HG02938 (cell line): ENCODE results near the gene UMODL1.
"Not testable (repeated sequence)": the region's sequence is repeated elsewhere in the genome, so short reads cannot be mapped to it uniquely, and the experiment has no call there.

Source experiments
- ATAC-seq: cut with Tn5 transposase; IDR thresholded peaks from one replicate; pipeline ENCODE4 v1.9.1; 2021; ENCODE audit warnings: mild to moderate bottlenecking, moderate library complexity; ENCODE audit not compliant: unreplicated experiment

Gene UMODL1

DNA sequence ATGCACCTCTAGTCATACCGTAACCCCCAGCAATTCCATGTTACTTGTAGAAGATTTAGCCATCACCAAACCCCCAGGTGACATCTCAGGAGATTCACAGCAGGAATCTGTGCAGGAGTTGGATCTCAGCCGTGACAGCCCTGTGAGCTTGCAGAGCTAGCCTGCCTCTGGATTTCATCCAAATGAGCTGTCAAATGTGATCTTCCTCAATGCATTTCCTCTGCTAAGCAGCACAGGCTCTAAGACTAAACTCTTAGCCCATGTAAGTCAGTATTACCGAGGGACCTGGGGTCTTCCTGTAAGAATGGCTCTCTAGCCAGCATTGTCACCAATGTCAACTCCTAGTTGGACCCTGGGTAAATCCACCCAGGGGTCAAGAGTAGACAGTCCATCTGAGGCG is 41.7 kb downstream of the UMODL1 start:
- ATAC-seq: no peak

DNA sequence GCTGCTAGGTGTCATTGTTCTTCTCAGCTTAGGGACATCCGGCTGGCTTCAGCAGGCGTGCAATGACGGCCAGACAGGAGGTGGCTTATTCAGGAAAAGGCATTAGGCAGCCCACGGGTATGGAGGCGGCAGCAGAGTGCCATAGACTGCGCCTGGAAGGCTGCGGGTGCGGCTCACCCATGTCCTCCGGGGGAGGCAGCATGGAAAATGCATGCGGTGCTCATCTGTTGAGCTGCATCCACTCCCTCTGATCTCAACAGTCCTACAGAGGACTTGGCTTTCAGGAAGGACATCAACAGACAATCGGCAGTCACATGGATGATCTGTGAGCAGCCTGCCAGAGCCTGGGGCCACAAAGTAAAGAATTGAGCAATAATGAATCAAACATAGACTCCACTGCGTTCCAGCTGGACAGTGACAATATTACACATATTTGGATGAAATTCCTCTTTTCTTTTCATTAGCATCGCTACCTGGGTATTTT is 42.9 kb downstream of the UMODL1 start:
- no peak for ATAC-seq

- ATAC-seq: no peak
These were observed 43.5 kb downstream of the UMODL1 start for GRCh38 chr21:42114646-42115045.

- ATAC-seq: no peak
These were observed 44.1 kb downstream of the UMODL1 start for GRCh38 chr21:42115136-42115683.

GRCh38 chr21:42116551-42116950 is 45.4 kb downstream of the UMODL1 start:
- not testable (repeated sequence) for ATAC-seq

DNA sequence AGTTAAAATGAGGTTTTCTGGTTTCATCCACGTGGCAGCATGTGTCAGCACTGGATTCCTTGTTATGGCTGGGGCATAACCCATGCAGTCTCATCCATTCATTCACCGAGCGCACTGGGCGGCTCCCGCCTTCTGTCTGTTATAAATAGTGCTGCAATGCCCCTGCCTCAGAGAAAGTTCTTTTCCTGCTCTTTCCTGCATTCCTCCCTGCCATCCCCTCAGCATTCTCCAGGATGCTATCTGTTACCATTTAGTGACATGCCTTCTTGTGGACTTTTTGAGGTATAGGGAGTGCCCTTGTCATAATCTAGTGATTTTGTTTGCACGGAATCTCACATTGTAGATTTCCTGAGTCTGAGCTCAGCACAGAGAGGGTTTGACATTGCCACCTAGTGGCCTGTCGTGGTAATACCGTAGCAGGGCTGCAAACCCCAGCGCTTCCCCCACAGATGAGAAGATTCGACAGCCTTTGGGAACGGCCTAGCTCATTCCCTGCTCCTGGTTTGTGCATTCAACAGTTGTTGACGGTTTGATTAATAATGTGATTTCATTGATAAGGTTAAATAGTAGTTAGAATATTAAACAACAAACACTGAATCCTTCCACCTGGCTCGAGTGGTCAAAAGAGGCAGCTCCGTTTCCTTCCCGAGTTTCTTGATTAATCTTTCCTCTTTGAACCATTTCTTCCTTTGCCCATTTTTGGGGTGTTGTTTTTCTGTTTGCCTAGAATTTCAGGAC is 46.3 kb downstream of the UMODL1 start:
- no peak for ATAC-seq

GRCh38 chr21:42117967-42118780 is 47.1 kb downstream of the UMODL1 start:
- no peak for ATAC-seq

- ATAC-seq: no peak
These were observed 47.8 kb downstream of the UMODL1 start for GRCh38 chr21:42118901-42119300.

DNA sequence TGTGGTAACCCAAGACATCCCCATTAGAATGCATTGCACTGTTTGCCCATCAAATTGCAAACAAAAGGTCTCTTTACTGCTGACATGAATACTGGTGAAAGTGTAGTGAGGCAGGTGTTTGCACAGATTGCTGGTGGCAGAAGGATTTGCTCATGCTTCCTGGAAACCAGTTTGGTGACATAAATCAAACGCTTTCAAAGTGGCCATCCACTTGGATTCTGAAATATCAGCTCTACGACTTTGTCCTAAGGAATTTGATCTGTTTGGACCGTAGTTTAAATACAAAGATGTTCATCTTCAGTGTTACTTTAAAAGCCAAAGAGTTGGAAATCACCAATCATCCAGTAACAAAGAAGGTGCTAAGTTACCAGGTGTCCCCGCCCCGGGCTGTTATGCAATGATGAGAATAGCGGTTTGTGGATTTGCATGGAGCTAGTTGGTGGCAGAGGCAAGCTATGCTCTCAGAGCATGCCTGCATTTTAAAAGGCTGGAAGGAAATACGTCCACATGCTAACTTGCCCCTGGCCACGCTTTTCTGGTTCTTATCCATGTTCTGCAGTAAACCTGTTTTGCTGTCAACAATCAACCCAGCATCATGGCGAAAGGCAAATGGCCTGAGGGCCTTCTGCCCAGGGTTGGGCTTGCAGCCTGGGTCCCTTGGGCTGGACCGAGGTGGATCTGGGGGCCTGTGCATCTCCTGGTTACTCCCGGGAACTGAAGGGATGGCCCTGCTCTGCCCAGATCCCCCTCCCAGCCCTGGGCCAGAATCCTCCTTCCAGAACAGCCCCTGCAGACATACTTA is 49.2 kb downstream of the UMODL1 start:
- no peak for ATAC-seq

DNA sequence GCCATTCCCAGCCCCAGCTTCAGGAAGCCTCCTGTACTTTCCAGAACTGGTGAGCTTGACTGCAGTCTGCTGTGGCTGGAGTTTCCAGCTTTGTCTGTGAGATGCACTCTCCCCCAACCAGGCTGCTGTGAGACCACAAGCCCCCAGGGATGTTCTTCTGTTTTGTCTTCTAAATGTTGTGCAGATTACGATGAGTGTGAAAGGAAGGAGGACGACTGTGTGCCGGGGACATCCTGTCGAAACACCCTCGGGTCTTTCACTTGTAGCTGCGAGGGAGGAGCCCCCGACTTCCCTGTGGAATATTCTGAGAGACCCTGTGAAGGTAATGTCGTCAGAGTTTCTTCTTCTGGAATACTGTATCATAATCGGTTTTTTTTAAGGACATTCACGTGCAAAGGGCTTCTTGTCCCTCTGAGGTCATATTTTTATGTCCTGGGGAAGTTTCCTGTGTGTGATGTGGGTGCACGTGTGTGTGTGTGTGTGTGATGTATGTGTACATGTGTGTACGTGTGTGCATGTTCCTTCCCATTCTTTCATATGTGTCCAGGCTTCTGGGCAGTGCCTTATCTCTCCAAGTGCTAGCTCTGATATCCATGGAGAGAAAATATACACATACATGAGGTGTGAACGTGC is 49.9 kb downstream of the UMODL1 start:
- ATAC-seq: no peak

DNA sequence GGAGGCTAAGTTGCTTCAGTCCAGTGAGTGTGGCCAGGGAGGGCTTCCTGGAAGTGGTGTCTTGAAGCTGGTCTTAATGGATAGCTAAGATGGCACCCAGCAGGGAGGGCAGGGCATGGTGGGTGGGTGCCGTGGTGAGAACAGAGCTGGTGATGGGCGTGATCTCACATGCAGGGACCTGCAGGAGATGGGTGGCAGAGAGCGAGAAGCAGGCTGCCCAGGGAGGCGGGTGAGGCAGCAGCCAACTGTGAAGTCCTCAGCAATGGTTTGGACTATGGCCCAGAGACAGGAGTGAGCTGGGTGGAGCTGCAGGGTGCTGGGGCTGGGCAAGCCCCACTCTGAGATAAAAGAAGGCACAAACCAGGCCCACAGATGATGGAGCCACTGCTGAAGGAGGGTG is 50.7 kb downstream of the UMODL1 start:
- no peak for ATAC-seq

GRCh38 chr21:42122398-42122797 is 51.3 kb downstream of the UMODL1 start:
- ATAC-seq: no peak

- no peak for ATAC-seq
These were observed 51.7 kb downstream of the UMODL1 start for GRCh38 chr21:42122808-42123207.

DNA sequence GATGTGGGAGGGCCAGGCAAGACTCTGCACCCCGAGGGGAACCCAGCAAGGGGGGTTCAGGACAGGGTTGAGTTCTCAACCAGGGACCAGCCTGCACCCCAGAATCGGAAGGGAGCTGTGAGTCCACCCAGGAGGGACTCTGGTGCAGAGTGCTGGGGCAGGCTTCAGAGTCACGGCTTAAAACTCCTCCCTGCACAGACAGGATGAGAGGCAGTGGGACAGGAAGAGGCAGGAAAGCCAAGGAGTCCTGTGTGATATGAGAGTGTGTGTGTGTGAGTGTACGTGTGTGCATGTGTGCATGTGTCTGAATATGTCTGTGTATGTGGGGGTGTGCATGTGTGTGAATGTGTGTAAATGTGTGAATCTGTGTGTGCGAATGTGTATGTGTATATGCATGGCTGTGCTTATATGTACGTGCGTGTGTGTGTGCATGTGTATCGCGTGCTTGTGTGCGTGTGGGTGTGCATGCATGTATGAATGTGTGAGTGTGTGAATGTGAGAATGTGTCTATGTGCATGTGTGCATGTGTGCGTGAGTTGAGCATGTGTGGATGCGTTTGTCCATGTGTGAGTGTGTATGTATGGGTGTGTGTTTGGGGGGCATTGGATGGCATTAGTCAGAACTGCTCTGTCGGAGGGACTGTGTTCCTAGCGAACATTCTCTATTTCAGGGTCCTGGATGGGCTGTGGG is 52.2 kb downstream of the UMODL1 start:
- no peak for ATAC-seq

- ATAC-seq: no peak
These were observed 53.0 kb downstream of the UMODL1 start for GRCh38 chr21:42124081-42124480.

GRCh38 chr21:42124826-42125570 is 53.9 kb downstream of the UMODL1 start:
- ATAC-seq: no peak

- no peak for ATAC-seq
These were observed 54.7 kb downstream of the UMODL1 start for GRCh38 chr21:42125571-42126544.
